Measurements from ENCODE around the gene JAKMIP1.

The JAKMIP1 gene

DNA sequence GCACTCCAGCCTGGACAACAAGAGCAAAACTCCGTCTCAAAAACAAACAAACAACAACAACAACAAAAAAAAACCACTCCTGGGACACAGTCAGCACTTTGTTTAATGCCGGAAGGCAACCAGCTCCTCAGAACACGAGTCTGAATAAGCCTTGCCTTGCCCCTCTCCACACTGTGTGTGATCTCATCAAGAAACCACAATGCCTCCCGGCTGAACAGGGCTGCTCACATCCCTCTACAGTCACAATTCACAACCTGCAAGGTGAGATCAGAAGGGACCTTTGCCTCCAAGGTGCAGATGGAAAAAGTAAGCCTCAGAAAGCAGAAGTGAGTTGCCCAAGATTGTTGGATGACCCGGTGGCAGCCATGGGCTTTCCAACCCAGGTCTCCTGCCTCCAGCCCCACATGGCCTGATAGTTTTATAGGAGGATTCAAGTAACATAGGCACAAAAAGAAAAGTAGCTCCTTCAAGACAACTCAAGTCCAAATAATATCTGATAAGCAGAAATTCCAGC, 80.8 kb downstream of the JAKMIP1 start:
- no peak for DNase-seq (ENCODE audit: low read depth)

DNA sequence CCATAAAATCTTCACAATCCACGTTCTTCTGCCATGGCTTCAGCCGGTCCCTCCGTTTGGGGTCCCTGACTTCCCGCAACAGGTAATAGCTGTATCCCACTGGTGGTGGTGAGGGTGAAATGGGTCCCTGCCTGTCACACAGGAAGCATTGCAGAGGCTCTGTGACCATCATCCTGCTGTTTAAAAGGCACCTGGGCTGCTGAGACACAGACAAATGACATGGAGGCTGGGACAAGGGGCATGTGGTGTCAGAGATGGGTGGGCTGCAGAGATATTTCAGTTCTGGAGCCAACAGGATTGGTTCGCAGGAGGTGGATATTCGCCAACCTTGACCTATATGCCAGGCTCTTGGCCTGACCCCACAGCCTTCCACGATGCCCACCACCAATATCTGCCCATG, 82.1 kb downstream of the JAKMIP1 start:
- no peak for DNase-seq (ENCODE audit: low read depth)

DNA sequence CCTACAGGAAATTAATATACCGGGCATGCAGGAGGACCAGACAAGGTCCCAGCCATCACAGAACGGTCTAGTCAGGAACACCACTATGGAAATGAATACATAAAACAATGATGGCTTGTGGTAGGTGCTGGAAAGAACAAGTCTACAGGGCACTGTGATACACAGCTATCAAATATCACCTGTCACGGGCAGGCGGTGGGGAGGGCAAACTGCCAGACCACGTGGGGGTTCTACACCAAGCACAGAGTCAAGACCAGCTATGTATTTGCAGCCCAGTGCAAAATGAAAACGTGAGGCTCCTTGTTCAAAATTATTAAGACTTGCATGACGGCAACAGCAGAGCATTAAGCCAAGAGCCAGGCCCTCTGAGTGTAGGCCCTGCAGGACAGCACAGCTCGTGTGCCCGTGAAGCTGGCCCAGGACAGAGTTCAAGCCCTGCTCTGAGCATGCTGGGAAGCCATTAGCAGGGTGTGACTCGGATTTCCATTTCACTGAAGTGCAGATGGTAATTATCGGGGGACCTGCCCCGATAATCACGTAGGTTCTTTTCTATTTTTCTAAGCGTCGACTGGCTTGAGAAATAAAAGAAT, 83.6 kb downstream of the JAKMIP1 start:
- DNase-seq (ENCODE audit: low read depth): no peak

DNA sequence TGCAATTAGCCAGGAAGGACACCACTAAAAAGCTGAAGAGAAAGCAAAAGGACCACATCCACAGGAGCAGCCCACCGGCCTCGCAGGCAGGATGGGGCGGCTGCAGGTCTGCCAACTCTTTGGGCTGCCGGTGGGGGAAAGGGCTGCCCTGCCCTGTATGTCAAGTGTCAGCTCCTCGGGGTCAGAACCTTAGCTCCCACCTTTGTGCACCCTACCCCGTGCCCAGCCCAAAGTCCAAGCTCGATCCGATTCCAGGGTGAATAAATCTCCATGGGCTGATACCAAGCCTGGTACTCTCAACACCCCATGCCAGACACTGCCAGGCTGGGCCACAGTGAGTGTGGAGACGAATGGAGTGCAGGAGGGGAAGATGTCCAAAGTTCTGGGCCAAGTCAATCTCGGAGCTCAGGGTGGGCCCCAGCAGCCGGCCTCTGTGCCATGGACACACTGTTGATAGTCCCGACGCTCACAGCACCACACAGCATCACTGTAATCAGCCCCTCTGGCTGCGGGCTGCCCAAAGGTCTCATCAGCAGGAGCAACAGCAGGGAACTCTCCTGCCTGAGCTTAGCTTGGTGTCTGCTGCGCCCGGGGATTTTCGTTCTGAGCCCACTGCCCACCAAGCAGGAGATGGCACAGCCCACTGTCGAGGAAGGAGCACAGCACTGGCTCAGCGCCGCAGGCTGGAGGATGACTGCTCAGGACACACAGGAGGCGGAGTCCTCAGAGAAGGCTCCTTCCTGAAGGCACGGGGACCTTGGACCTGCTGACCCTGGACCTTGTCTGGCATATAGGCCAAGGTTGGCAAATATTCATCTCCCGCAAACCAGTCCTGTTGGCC, 84.4 kb downstream of the JAKMIP1 start:
- no peak for DNase-seq (ENCODE audit: low read depth)

DNA sequence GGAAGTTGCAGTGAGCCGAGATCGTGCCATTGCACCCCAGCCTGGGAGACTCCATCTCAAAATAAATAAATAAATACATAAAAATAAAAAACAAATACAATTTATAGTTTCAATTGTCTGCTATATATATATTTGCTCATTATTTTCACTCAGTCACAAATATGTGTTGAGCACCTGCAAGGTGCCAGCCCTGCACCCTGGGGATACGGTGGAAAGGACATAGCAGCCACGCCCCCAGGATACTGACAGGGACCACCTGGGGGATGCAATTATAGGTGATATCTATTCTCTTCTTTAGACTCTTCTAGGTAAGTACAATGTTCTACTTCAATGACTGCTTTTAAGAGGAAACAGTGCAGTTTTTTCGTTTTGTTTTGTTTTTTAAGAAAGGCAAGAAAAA, 85.0 kb downstream of the JAKMIP1 start:
- no peak for DNase-seq (ENCODE audit: low read depth)

DNA sequence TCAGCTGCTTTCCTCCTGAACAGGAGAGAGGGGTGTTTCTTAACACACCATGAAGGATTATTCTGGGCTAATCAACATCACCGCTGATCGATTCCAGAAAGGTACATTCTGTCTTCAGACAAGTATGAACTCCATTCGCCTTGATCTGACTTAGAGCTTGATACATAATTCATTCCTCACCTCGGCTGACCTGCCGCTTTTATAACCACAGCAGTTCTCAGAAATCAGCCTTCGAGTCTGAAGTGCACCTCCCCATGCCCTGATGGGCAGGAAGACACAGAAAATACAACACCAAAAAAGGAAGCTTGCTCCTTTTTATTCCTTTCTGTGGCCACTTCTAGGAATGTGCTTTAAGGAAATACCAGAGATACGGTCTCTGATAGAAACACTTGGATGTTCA, 85.7 kb downstream of the JAKMIP1 start:
- DNase-seq (ENCODE audit: low read depth): no peak

DNA sequence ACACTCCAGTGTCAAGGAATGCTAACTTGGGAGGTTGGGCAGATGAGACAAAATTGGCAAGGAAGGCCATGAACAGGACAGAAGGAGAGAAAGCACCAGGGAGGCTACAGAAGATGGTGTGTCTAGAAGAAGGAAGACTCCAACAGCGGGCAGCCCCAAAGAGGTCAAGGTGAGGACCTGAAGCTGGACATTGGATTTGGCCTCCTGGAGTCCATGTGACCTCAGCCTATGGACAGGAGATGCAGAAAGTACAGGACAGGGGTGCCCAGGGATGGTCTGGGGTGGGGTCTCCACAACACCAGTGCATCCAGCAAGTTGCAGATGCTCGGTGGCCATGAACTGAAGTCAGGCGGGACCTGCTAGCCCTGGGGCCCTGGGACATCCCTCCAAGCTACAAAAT, 86.2 kb downstream of the JAKMIP1 start:
- no peak for DNase-seq (ENCODE audit: low read depth)

DNA sequence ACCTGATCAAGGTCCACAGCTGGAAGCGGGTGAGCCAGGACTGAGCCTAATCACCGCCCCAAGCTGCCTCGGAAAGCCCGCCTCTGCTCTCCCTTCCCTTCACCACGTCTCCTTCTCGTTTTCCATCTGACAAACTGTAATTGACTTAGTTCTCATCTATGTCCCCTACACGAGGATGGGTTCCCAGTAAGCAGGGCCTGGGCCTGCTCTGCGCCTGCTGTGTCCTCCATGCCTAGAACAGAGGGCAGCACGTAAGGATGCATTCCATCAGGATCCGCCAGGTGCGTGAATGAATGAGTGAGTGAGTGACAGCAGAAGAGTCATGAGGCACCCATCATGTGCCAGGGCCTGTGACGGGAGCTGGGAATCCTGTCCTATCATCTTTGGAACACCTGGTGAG, 86.7 kb downstream of the JAKMIP1 start:
- DNase-seq (ENCODE audit: low read depth): no peak

DNA sequence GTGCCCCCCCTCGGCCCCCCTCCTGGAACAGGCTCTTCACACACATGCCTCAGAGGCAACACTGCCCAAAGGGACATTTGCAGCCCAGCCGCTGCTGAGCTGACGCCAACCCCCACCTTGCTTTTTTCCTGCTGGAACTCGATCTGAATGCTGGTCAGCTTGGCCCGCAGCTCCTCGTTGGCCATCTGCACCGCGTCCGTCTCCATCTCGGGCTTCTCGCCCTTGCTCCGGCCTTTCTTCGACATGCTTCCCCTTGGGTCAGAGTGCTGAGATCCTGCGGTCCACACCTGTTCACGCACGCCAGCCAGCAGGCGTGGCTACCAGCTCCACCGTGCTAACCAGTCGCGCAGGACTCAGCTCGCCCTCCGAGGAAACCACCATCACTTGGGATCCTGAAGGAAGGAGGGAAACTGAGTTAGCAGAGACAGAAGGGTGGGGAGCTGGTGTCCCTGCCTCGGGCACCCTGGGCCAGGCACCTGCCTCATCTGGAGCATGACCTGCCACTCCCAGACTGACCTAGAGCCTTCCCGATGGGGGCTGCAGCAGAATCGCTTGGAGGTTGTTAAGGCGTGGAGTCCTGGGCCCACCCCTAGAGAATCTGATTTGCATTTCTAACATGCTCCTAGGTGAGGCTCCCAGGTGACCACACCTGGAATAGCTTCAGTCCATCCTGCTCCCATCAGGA, 87.6 kb downstream of the JAKMIP1 start:
- DNase-seq (ENCODE audit: low read depth): no peak

DNA sequence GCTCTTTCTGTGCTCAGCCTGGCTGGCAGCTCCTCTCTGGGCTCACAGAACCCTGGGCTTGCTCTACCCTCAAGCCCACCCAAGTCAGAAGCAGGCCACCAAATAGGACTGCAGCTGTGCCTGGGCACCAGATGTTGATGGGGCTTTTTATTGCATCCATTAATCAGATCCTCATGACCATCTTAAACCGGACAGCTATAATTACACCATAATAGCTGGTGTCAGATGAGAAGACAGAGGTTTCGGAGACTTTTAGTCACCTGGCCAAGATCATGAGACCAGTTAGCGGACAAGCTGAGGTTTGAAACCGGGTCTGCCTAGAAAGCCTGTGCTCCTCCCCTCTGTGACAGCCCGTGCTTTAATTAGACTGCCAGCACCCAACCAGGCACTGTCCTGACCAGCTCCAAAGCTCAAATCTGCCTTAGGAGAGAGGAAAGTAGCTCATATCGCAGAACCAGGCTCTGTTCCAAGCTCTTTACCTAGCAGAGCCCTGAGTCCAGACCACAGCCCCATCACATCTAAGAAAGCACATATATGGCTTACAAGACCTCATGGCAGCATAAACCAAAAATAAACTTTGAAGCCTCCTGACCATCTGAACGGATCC, 88.9 kb downstream of the JAKMIP1 start:
- DNase-seq (ENCODE audit: low read depth): no peak

DNA sequence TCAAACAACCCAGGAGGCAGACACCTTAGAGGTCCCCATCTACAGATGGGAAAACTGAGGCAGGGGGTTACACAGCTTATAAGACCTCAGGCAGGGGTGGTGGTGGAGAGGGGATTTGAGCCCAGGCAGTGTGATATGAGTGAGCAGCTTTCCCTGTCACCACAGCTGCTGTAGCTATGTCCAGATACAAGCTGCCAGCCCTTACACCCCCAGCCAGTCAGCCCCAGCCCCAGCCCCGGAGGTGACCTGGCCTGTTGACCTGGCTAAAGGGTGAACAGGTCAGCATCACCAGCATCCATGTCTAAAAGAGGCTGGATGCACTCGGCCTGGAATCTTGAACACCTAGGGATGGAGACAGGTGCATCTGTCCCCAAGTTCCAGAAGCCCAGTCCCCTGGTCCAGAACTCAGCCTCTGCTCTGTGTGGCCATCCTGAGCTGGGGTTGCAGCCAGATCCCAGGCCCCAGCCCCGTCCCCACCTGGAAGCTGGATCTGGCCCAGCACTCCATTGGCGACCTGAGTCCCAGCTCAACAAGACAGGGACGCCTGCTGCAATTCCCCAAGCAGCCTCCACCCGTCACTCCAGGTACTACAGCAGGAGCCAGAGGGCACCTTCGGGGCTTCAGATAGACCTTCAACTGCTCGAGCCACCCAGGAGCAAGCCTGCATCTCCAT, 89.5 kb downstream of the JAKMIP1 start:
- DNase-seq (ENCODE audit: low read depth): no peak

DNA sequence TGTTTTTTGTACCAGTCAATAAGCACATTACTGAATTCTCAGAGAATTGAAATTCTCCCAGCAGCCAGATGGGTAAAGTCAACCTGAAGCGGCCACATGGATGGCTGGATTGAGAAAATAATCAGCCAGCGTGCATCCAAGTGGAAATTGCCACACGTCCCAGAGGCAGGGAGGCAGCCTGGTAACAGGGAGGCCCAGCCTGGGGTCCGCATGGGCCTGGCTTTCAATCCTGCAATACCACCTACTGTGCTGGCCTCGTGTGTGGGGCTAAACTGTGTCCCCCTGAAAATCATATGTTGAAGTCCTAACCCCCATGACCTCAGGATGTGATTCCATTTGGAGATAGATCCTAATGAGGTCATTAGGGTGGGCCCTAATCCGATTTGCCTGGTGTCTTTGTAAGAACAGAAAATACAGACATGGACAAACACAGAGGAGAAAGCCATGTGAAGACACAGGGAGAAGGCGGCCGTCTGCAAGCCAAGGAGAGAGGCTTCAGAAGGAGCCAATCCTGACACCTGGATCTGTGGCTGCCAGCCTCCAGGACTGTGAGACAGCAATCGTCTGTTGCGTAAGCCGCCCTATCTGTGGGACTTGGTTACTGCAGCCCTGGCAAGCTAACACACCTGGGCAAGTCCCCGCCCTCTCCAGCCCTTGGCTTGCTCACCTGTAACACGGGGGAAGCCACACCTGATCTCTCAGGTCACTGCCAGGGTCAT, 90.3 kb downstream of the JAKMIP1 start:
- no peak for DNase-seq (ENCODE audit: low read depth)

DNA sequence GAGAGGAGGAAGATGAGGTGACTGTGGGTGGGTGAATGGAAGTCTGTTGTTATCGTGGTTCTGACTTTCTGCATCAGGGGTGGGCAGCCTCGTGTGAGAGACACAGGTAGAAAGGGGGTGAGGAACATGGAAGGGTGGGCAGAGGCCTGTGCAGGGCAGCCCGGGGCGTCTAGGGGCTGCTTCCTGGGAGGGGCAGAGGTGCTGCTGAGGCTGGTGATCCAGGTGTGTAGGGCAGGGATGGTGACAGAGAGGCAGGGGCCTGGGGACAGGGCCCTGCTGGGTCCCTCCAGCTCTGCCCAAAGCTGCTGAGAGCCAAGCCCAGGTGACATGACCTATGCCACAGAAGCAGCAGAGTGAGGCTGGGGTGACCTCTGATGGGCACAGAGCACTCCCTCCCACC, 92.5 kb downstream of the JAKMIP1 start:
- no peak for DNase-seq (ENCODE audit: low read depth)

DNA sequence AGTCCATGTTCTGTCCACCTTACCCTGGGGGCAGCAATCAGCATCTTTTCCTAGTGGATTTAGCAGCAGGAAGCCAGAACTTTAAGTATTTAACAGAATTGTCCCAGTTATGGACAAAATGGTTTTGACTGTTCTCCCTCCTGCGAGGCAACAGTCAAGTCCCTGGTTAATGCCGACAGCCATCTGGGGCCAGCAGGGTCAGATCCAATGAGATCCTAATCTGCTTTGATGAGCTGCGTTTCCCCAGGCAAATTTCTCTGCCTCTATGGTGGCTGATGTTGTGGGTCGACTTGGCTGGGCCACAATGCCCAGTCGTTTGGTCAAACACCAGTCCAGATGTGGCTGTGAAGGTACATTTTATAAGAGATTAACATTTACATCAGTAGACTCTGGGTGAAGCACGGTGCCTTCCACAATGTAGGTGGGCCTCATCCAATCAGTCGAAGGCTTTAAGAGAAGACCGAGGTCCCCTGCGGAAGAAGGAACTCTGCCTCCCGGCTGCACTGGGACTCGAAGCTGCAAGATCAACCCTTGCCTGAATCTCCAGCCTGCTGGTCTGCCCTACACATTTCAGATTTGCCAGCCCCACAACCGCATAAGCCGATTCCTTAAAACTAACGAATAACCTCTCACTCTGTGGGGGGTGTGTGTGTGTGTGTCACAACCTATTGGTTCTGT, 93.1 kb downstream of the JAKMIP1 start:
- DNase-seq (ENCODE audit: low read depth): no peak

DNA sequence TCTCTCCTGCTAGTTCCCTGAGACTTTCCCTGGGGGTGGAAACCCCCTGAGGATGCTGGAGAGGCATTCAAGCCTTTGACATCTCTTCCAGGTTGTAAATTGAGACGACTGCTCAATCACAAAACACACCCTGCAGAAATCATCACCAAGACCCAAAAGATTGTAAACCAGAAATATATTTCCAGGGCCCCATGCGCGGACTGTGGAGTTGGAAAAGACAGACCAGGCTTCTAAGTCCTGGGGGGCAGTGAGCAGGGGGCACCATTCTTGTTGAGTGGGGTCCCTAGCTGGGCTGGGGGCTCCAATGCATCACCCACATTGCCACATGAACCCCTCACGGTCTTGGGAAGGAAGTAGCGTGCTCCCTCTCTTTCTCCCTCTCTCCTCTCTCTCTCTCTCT, 94.2 kb downstream of the JAKMIP1 start:
- DNase-seq (ENCODE audit: low read depth): no peak

DNA sequence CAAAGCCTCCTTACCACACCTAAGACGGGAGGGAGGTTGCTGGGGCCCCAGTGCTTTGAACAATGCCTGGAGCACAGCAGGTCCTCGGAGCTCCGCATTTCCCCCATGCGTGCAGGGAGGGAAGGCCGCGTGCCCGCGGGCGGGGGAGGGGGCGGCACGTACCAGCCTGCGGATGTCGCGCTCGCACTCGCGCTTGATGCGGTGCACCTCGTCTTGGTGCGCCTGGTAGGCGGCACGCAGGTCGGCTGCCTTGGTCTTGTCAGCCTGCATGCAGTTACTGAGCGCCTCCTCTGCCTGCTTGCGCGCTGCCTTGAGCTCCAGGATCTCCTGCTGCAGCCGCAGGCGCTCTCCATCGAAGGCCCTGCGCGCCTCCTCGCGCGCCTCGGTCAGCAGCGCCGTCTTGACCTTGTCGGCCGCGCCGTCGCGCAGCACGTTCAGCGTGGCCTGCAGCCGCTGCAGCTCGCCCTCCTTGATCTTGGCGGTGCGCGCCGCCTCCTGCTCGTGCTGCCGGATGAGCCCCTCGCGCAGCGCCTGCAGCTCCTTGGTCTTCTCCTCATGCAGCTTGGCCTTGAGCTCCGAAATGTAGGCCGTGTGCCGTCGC, 94.9 kb downstream of the JAKMIP1 start:
- DNase-seq (ENCODE audit: low read depth): no peak

DNA sequence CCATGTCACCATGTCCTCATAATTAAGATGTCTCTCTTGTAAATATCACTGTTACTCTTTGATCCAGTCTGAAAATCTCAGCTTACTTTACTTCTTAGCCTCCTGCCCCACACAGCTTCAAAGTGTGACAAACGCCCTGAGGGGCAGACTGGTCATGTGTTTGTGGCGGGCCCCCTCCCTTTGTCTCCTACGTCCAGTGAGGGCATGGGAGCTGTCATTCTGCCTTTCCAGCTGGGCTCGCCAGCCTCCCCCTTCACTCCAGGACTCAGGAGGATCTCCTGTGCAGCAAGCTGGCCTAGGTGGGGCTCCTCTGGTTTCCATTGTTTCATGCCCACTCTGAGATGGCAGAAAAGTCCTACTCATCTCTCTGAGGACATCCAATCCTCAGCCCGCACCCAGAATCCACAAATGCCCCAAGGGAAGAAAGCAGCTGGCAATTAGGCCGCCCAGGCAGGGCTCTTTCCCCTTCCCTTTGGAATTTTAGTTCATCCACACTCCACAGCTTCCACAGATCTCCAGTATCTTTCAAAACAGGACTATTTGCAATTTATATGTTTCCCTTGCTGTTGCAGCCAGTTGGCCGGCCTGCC, 95.7 kb downstream of the JAKMIP1 start:
- no peak for DNase-seq (ENCODE audit: low read depth)

DNA sequence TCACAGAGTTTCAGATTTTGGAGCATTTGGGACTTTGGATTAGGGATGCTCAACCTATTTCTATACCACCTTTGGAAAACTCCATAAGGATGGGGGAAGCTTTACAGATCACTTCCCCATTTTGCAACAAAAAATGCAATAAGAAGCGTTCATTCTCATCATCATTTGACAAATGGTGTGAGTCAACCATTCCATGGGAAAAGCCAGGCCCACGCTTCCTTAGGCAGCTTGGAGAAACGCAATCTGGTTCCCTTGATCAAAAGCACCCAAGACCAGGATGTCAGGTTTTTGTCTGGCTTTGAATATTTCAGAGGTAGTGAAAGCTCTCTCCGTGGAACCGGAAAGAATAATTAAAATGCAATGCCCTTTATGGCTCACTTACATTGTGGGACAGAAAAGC, 102.8 kb downstream of the JAKMIP1 start:
- no peak for DNase-seq (ENCODE audit: low read depth)

DNA sequence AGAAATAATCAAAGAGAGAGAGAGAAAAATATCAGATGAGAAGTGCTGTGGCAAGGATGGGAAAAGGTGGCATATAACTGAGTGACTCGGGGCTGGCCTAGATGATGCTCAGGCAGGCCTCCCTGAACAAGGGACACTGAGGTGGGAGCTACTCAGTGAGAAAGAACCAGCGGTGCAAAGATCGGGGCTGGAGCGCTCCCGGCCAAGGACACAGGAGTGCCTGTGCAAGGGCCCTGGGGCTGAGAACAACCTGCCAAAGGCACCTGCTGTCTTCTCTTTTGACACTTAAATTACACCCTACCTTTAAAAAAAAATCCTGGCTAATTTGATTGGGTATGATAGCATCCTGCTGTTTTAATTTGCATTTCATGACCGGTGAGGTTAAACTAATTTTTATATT, 104.5 kb downstream of the JAKMIP1 start:
- no peak for DNase-seq (ENCODE audit: low read depth)

Data from stromal cell of bone marrow (primary cell).